ENCODE results near the gene NOL8.

NOL8 gene

GRCh38 chr9:92312887-92313623 is 12.1 kb downstream of the NOL8 start:
- DNase-seq (ENCODE audit: low read depth, low spot score), result no peak

GRCh38 chr9:92310562-92310961 is 14.6 kb downstream of the NOL8 start:
- DNase-seq (ENCODE audit: low read depth, low spot score), result no peak

- DNase-seq (ENCODE audit: low read depth, low spot score), result no peak
These were observed 16.3 kb downstream of the NOL8 start for GRCh38 chr9:92308893-92309292.

GRCh38 chr9:92300936-92301335 is 24.2 kb downstream of the NOL8 start:
- DNase-seq (ENCODE audit: low read depth, low spot score), result no peak

- no peak for DNase-seq (ENCODE audit: low read depth, low spot score)
These were observed 26.0 kb downstream of the NOL8 start for GRCh38 chr9:92299116-92299515.

- DNase-seq (ENCODE audit: low read depth, low spot score), result no peak
These were observed 27.1 kb downstream of the NOL8 start for GRCh38 chr9:92298036-92298435.

GRCh38 chr9:92297611-92298010 is 27.5 kb downstream of the NOL8 start:
- no peak for DNase-seq (ENCODE audit: low read depth, low spot score)

- DNase-seq (ENCODE audit: low read depth, low spot score), result no peak
These were observed 29.3 kb downstream of the NOL8 start for GRCh38 chr9:92295827-92296258.

GRCh38 chr9:92295240-92295790 is 29.8 kb downstream of the NOL8 start:
- DNase-seq (ENCODE audit: low read depth, low spot score), result no peak

- no peak for DNase-seq (ENCODE audit: low read depth, low spot score)
These were observed 30.9 kb downstream of the NOL8 start for GRCh38 chr9:92294297-92294676.

GRCh38 chr9:92293452-92294296 is 31.5 kb downstream of the NOL8 start, which contains the start of gene IARS1:
Gene IARS1, minus strand, starts transcription at chr9:92293697. Its CDS starts 4,278 bp downstream, at chr9:92289419.
- peak; percentile 99 for DNase-seq (ENCODE audit: low read depth, low spot score)

GRCh38 chr9:92293075-92293354 is 32.1 kb downstream of the NOL8 start:
- no peak for DNase-seq (ENCODE audit: low read depth, low spot score)

- DNase-seq (ENCODE audit: low read depth, low spot score), result no peak
These were observed 32.6 kb downstream of the NOL8 start for GRCh38 chr9:92292338-92293074.

GRCh38 chr9:92291577-92291976 is 33.6 kb downstream of the NOL8 start:
- no peak for DNase-seq (ENCODE audit: low read depth, low spot score)

GRCh38 chr9:92290785-92291429 is 34.2 kb downstream of the NOL8 start:
- DNase-seq (ENCODE audit: low read depth, low spot score), result no peak

- DNase-seq (ENCODE audit: low read depth, low spot score), result no peak
These were observed 35.3 kb downstream of the NOL8 start for GRCh38 chr9:92289708-92290390.

- DNase-seq (ENCODE audit: low read depth, low spot score), result no peak
These were observed 45.8 kb downstream of the NOL8 start for GRCh38 chr9:92279302-92279701.

- no peak for DNase-seq (ENCODE audit: low read depth, low spot score)
These were observed 47.0 kb downstream of the NOL8 start for GRCh38 chr9:92278110-92278509.

- DNase-seq (ENCODE audit: low read depth, low spot score), result no peak
These were observed 48.7 kb downstream of the NOL8 start for GRCh38 chr9:92276331-92277032.

- no peak for DNase-seq (ENCODE audit: low read depth, low spot score)
These were observed 49.6 kb downstream of the NOL8 start for GRCh38 chr9:92275541-92275940.
